ENCODE results near the gene MYO15B. TPM values are rescaled to one million over a fixed set of nuclear protein-coding genes. Genes with fewer than 3 reads are reported as not detected.

MYO15B gene
- total and polyA plus RNA-seq, 2 donors (not counting 1 experiment from before 2014, with no cell fraction given): 452 to 1,019 TPM

DNA sequence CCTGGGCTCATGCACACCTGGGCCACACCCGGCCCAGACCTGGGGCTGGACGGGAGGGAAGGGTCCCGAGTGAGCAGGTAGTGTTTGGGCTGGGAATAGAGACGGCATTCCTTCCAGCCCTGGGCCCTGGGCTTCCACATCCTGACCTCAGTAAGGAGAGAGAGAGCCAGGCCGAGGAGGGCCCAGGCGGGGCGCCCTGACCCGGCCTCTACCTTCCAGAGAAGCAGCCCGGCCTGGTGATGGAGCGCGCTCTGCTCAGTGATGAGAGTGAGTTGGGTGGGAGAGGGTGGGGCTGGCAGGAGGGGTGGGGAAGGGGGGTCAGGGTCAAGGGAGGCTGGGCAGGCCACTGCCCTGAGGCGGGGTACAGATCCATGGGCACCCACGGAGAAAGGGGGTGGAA, 13.6 kb upstream of the MYO15B start:
- Mint-ChIP-seq H3K4me1 (peaks cover 14% of the 10 kb centered on the region), H3K9me3 (ENCODE audit: insufficient read depth) (no peaks in the 10 kb centered on the region), H3K4me3 (no peak overlapping the region), H3K27me3 (no peaks in the 10 kb centered on the region), H3K27ac (no peak overlapping the region)
- Histone ChIP-seq H4K20me1 (ENCODE audit: control insufficient read depth, insufficient read depth, low read length, poor library complexity, severe bottlenecking) (no peaks in the 10 kb centered on the region), H3K4me1 (ENCODE audit: control insufficient read depth in 2 of 2, insufficient read depth in 2 of 2, low read length in 2 of 2) (peaks cover 15 to 18% of the 10 kb centered on the region in 2 donors), H3K9me3 (ENCODE audit: control extremely low read depth in 1 of 3, control insufficient read depth in 2 of 3, insufficient read depth in 1 of 3, low read length in 2 of 3) (no peaks in the 10 kb centered on the region), H3K4me3 (ENCODE audit: control extremely low read depth in 1 of 5, extremely low read depth in 1 of 5, insufficient read depth in 1 of 5, low read depth in 2 of 5, low read length in 4 of 5) (no peak overlapping the region), H3K79me2 (ENCODE audit: control insufficient read depth, insufficient read depth, low read length) (no peaks in the 10 kb centered on the region), H2AFZ (ENCODE audit: insufficient read depth, low read depth, low read length, poor library complexity, severe bottlenecking) (no peak overlapping the region), H3K9ac (ENCODE audit: low read length) (no peak overlapping the region), H3K27ac (ENCODE audit: low read length in 2 of 2) (no peak overlapping the region), H3K4me2 (replicated peaks; ENCODE audit: low read depth, low read length, poor library complexity, severe bottlenecking) (no peak overlapping the region), H3K36me3 (replicated peaks in 1 of 2; ENCODE audit: control extremely low read depth in 1 of 2, control insufficient read depth in 1 of 2, extremely low read depth in 1 of 2, insufficient read depth in 2 of 2, low read length in 1 of 2) (peaks cover 0 to 3% of the 10 kb centered on the region in 2 experiments), H3K27me3 (replicated peaks in 1 of 4; ENCODE audit: control extremely low read depth in 1 of 4, control insufficient read depth in 3 of 4, insufficient read depth in 4 of 4, low read length in 3 of 4) (no peaks in the 10 kb centered on the region)
- CTCF ChIA-PET: no interaction called here
- no peak for DNase-seq
- POLR2A ChIA-PET: no interaction called here
- ATAC-seq (ENCODE audit: low read depth): no peak
- intact Hi-C loops (cut with micrococcal nuclease): no loop called here
- TF ChIP-seq CTCF (IDR thresholded peaks at IDR 0.05) (no peak), EZH2 (IDR thresholded peaks at IDR 0.05; ENCODE audit: borderline replicate concordance, insufficient read depth, low read depth, low read length, poor library complexity, severe bottlenecking) (no peak)
- WGBS (ENCODE audit: insufficient coverage): 100% methylated on average over 6 of the region's 13 CpGs

GRCh38 chr17:75574404-75575036, 13.1 kb upstream of the MYO15B start:
- no peak for ATAC-seq (ENCODE audit: low read depth)
- no peak overlapping the region for H3K4me3 Mint-ChIP-seq
- Histone ChIP-seq H3K36me3 (replicated peaks in 1 of 2; ENCODE audit: control extremely low read depth in 1 of 2, control insufficient read depth in 1 of 2, extremely low read depth in 1 of 2, insufficient read depth in 2 of 2, low read length in 1 of 2) (peaks cover 0 to 3% of the 10 kb centered on the region in 2 experiments), H3K4me1 (ENCODE audit: control insufficient read depth in 2 of 2, insufficient read depth in 2 of 2, low read length in 2 of 2) (peaks cover 15 to 18% of the 10 kb centered on the region in 2 donors), H3K9me3 (ENCODE audit: control extremely low read depth in 1 of 3, control insufficient read depth in 2 of 3, insufficient read depth in 1 of 3, low read length in 2 of 3) (no peaks in the 10 kb centered on the region), H4K20me1 (ENCODE audit: control insufficient read depth, insufficient read depth, low read length, poor library complexity, severe bottlenecking) (no peaks in the 10 kb centered on the region), H3K4me3 (ENCODE audit: control extremely low read depth in 1 of 5, extremely low read depth in 1 of 5, insufficient read depth in 1 of 5, low read depth in 2 of 5, low read length in 4 of 5) (no peak overlapping the region), H3K9ac (ENCODE audit: low read length) (no peak overlapping the region), H2AFZ (ENCODE audit: insufficient read depth, low read depth, low read length, poor library complexity, severe bottlenecking) (no peak overlapping the region), H3K79me2 (ENCODE audit: control insufficient read depth, insufficient read depth, low read length) (no peaks in the 10 kb centered on the region), H3K4me2 (replicated peaks; ENCODE audit: low read depth, low read length, poor library complexity, severe bottlenecking) (no peak overlapping the region), H3K27ac (ENCODE audit: low read length in 2 of 2) (no peak overlapping the region), H3K27me3 (replicated peaks in 1 of 4; ENCODE audit: control extremely low read depth in 1 of 4, control insufficient read depth in 3 of 4, insufficient read depth in 4 of 4, low read length in 3 of 4) (no peaks in the 10 kb centered on the region)
- H3K27ac Mint-ChIP-seq: no peak overlapping the region
- no peaks in the 10 kb centered on the region for H3K9me3 Mint-ChIP-seq (ENCODE audit: insufficient read depth)
- CTCF ChIA-PET: no interaction called here
- H3K4me1 Mint-ChIP-seq: peaks cover 14% of the 10 kb centered on the region
- no peak for DNase-seq
- H3K27me3 Mint-ChIP-seq: no peaks in the 10 kb centered on the region
- TF ChIP-seq EZH2 (IDR thresholded peaks at IDR 0.05; ENCODE audit: borderline replicate concordance, insufficient read depth, low read depth, low read length, poor library complexity, severe bottlenecking): no peak
- no peak for TF ChIP-seq CTCF (IDR thresholded peaks at IDR 0.05)
- intact Hi-C loops (cut with micrococcal nuclease): no loop called here
- POLR2A ChIA-PET: no interaction called here
- WGBS (ENCODE audit: insufficient coverage): 90% methylated on average over 29 of the region's 29 CpGs
